IPS-18c (cell line): ENCODE measurements around the gene ZNF500.

Experiments used
- H3K4me3 ChIP-seq: 2 replicates; pipeline ENCODE4 v1.7.0; 2013; ENCODE audit warnings: low read depth, mild to moderate bottlenecking, low read length, moderate library complexity; ENCODE audit not compliant: insufficient read depth
- H3K9me3 ChIP-seq: one replicate; pipeline ENCODE4 v1.6.1; 2013; ENCODE audit warnings: mild to moderate bottlenecking, low read length, moderate library complexity; ENCODE audit not compliant: control insufficient read depth, insufficient read depth

Gene ZNF500

DNA sequence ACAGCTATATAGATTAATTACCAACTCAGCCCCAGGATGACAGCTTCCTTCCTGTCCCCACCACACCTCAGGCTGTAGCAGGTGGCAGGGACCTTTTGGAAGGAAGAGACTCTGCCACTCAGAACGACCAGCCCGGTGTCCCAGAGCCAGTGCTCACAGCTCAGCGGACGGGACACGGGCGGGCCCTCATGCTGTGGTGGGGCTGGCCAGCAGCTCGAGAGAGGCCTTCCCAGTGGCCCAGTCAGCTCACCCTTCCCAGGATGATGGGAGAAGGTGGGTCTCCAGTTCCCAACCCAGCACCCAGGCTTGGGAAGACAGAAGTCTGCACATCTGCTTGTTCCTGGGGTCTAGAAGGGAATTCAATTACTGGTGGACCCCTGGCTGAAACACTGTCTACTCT, 63.1 kb downstream of the ZNF500 start:
- Histone ChIP-seq H3K9me3 (no peaks in the 10 kb centered on the region), H3K4me3 (no peak overlapping the region)

DNA sequence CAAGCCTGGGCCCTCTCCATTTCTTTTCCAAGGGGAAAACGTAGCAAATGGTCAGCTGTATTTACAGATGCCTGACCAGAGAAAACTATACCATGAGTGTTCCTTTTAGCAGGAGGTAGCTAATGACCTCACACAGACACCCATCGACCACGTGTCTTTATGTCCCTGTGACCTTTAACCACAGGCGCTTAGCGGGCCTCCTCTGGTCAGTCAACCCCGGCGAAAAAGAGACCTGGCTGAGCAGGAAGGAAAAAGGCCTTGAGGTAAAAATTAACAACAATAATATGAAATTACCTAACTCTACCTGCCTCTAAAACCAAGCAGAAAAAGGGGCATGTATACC, 64.5 kb downstream of the ZNF500 start:
- no peak overlapping the region for H3K4me3 ChIP-seq

DNA sequence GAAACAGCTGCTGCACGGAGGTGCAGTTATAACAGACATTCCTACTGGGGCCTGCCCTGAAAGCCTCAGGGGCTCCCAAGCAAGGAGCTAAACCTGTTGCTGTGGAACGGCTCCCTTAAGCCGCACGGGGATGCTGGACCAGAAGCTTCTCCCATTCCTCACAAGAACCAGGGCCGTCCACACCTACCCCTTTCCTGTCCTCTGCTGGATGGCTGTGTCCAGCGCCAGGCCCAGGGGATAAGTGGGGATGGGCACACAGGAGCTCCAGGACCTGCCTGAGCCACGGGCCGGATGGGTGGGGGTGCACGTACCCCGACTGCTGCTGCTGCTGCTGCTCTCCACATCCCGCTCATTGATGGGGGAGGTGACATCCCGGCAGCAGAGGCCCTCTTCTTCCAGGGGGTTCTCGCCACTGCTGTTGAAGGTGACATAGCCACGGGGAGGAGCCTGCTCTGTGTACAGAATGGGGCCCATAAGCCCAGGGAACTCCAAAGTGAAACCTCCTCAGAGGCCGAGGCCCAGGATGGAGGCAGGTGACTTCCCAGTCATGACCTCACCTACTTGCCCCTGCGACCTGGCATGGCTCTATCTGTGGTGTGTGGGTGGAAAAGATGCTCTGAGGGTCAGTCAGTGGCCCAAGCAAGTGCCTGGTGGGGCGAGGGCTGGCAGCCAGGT, 65.0 kb downstream of the ZNF500 start:
- Histone ChIP-seq H3K9me3 (no peaks in the 10 kb centered on the region), H3K4me3 (no peak overlapping the region)

More for the DNA sequence above, 64.5 kb downstream of the ZNF500 start:
- H3K9me3 ChIP-seq: no peaks in the 10 kb centered on the region

DNA sequence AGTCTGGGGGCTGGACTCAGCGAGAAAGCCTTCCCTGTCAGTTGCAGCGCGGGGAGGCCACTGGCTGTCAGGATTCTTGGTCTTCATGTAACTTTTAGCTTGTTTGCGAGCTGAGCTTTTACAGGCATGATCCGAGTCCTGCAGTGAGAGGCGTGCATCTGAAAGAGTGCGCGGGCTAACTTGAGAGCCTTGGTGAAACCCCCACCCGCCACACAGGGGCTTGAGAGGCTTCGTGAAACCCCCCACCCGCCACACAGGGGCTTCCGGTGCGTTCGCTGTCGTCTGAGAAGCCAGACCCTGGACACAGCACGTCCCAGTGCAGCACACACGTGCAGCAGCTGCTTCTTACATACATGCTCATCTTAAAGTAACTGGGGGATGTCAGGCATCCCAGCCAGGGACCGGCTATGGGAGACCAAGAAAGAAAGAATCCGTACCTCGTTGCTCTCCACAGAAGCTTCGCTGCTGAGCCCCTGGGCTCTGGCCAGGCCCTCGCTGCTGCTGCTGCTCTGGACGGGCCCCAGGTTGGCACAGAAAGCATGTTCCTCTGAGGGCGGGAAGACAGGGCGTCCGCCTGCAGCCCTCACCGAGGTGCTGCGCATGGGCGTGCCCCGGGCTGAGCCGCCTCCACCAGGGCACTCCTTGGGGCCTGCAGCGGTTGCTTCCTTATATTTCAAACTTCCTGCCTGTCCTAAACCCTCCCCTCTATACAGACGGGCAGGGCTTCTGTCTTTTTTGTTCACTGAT, 65.8 kb downstream of the ZNF500 start:
- no peaks in the 10 kb centered on the region for H3K9me3 ChIP-seq

DNA sequence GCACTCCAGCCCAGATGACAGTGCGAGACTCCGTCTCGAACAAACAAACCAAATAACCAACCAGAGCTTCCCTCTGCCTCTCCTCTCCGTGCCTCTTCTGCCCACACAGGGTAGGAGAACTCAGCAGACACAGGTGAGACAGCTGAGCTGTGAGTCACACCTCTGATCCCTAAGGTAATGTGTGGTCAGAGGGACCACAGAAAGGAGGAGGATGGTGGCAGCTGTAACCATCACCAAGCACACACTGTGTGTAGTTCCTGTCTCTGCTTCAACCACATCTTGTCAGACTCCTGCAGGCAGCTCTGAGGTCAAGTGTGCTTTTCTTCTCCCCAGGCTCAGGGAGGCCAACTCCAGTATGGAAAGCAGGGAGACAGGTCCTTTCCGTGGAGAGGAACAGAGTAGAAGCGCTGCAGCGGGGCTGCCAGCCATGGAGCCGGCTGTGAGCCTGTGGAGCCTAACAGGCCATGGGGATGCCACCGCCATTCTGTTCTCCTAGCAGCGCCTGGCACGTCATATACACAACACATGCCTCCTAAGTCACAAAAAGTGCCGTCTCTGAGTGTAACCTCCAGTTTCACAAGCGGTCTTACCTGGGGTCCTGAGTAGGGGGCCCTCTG, 66.5 kb downstream of the ZNF500 start:
- H3K9me3 ChIP-seq: no peaks in the 10 kb centered on the region
- H3K4me3 ChIP-seq: no peak overlapping the region

More for the DNA sequence above, 65.8 kb downstream of the ZNF500 start:
- H3K4me3 ChIP-seq: no peak overlapping the region

DNA sequence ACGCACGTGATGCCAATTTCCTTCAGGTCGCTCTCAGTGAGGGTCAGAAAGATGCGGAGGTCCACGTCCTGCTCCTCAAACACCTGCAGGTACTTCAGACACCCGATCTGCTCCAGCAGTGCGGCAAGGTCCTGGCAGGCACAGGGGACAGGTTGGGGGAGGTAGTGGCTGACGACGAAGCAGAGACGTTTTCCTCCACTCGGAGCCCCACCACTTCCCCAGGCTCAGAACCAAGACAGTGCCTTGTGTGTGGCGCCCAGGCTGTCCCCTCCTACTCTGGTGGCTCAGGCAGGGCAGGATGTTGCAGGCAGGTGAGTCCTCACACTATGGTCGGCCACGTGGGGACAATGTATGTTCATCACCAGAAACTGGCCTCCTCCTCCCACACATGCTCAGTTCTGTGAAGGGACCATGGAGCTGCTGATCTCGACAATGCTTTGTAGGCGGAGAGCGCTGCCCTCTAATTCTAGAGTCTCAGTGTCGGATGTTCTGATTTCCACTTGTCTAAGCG, 67.9 kb downstream of the ZNF500 start:
- Histone ChIP-seq H3K4me3 (no peak overlapping the region), H3K9me3 (no peaks in the 10 kb centered on the region)

DNA sequence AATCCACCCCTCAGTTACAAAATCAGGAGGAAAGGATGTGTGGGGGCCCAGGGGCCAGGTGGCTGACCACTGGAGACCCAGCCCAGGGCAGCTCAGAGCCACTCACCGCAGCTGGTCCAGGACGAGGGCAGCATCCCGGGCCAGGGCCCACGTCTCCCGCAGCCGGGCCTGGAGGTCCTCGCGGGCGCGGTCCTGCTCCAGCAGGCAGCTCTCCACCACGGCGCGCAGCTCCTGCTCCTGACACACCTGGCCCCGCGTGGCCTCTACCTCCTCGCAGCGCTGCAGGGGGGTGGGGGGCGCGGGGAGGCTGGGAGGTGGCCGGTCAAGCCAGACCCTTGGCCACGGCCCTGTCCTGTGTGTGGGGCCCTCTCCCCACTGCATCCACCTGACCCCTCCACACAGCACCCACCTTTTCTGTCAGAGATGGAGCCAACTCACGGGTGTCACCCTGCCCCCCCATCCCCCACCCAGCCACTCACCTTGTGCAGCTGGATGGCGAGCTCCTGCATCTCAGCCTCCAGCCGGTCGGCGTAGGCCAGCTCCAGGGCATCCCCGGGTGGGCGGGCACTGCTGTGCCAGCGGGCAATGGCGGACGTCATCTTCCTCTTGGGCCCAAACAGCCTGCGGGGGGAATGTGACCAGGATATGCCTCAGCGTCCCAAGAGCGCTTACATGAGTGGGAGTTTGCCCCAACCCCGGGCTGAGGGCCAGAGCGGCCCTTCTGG, 68.5 kb downstream of the ZNF500 start:
- no peaks in the 10 kb centered on the region for H3K9me3 ChIP-seq

More for the DNA sequence above, 68.5 kb downstream of the ZNF500 start:
- no peak overlapping the region for H3K4me3 ChIP-seq
